HG03558 (cell line): ENCODE measurements around the gene SLC7A4.
"Not testable (repeated sequence)": the region's sequence is repeated elsewhere in the genome, so short reads cannot be mapped to it uniquely, and the experiment has no call there.

ENCODE experiments used
- ATAC-seq: cut with Tn5 transposase; IDR thresholded peaks from one replicate; pipeline ENCODE4 v1.9.1; 2021; ENCODE audit warnings: moderate number of reproducible peaks; ENCODE audit not compliant: unreplicated experiment; ENCODE audit errors: extremely low read depth

SLC7A4 gene

GRCh38 chr22:21067075-21067900 is 34.9 kb upstream of the SLC7A4 start:
- ATAC-seq: no peak

GRCh38 chr22:21064917-21065864 is 32.8 kb upstream of the SLC7A4 start:
- no peak for ATAC-seq

GRCh38 chr22:21064425-21064824 is 32.1 kb upstream of the SLC7A4 start:
- ATAC-seq: not testable (repeated sequence)

GRCh38 chr22:21061660-21062321 is 29.4 kb upstream of the SLC7A4 start:
- not testable (repeated sequence) for ATAC-seq

GRCh38 chr22:21060363-21060762 is 28.0 kb upstream of the SLC7A4 start:
- ATAC-seq: not testable (repeated sequence)

GRCh38 chr22:21055880-21056319 is 23.5 kb upstream of the SLC7A4 start:
- no peak for ATAC-seq

GRCh38 chr22:21055564-21055834 is 23.1 kb upstream of the SLC7A4 start:
- no peak for ATAC-seq

GRCh38 chr22:21054714-21055563 is 22.6 kb upstream of the SLC7A4 start:
- no peak for ATAC-seq

- no peak for ATAC-seq
Measured at GRCh38 chr22:21054046-21054713, 21.8 kb upstream of the SLC7A4 start.

- no peak for ATAC-seq
Measured at GRCh38 chr22:21052715-21053459, 20.5 kb upstream of the SLC7A4 start.

- ATAC-seq: no peak
Measured at GRCh38 chr22:21051831-21052400, 19.6 kb upstream of the SLC7A4 start.

GRCh38 chr22:21051145-21051830 is 18.9 kb upstream of the SLC7A4 start:
- ATAC-seq: no peak

- not testable (repeated sequence) for ATAC-seq
Measured at GRCh38 chr22:21048965-21049364, 16.6 kb upstream of the SLC7A4 start.

- not testable (repeated sequence) for ATAC-seq
Measured at GRCh38 chr22:21048448-21048847, 16.1 kb upstream of the SLC7A4 start.

- ATAC-seq: no peak
Measured at GRCh38 chr22:21047730-21048129, 15.4 kb upstream of the SLC7A4 start.

GRCh38 chr22:21047035-21047661 is 14.8 kb upstream of the SLC7A4 start:
- no peak for ATAC-seq

GRCh38 chr22:21045585-21046294 is 13.4 kb upstream of the SLC7A4 start, which contains the start of gene LRRC74B:
Gene LRRC74B (plus strand): TSS chr22:21045946. CDS start chr22:21045987, 41 bp downstream.
- ATAC-seq: no peak
